Loucy (cell line): ENCODE results near the gene ANXA4.

Experiments used
- H2AFZ ChIP-seq: fragments of 200-600 bp; sonication (generic); 2 replicates; pipeline ENCODE4 v1.6.0; 2016; ENCODE audit warnings: antibody characterized with exemption, mild to moderate bottlenecking, low read length, moderate library complexity
- H3F3A ChIP-seq: fragments of 200-600 bp; 2 replicates; pipeline ENCODE4 v1.6.0; 2016; ENCODE audit warnings: antibody characterized with exemption, low read depth, mild to moderate bottlenecking
- H3K27me3 ChIP-seq: fragments of 200-600 bp; sonication (generic); 2 replicates; pipeline ENCODE4 v1.6.1; 2014; ENCODE audit warnings: low read length, mild to moderate bottlenecking; ENCODE audit not compliant: insufficient read depth, poor library complexity, severe bottlenecking
- H3K36me3 ChIP-seq: fragments of 200-600 bp; sonication (generic); 2 replicates; pipeline ENCODE4 v1.6.1; 2016; ENCODE audit warnings: low read length; ENCODE audit not compliant: insufficient read depth
- H3K4me1 ChIP-seq: fragments of 200-600 bp; sonication (generic); 2 replicates; pipeline ENCODE4 v1.5.1; 2014; ENCODE audit warnings: low read length, mild to moderate bottlenecking; ENCODE audit not compliant: insufficient read depth, poor library complexity, severe bottlenecking
- H3K4me2 ChIP-seq: fragments of 200-600 bp; sonication (generic); 2 replicates; pipeline ENCODE4 v1.6.0; 2014; ENCODE audit warnings: antibody characterized with exemption, low read length, low read depth, mild to moderate bottlenecking; ENCODE audit not compliant: poor library complexity, severe bottlenecking
- H3K4me3 ChIP-seq: fragments of 200-600 bp; sonication (generic); 2 replicates; pipeline ENCODE4 v1.5.1; 2014; ENCODE audit warnings: low read length, mild to moderate bottlenecking, mixed read lengths; ENCODE audit not compliant: poor library complexity, severe bottlenecking
- H3K79me2 ChIP-seq: fragments of 200-600 bp; sonication (generic); 2 replicates; pipeline ENCODE4 v1.6.1; 2014; ENCODE audit warnings: low read length; ENCODE audit not compliant: insufficient read depth
- H3K9ac ChIP-seq: fragments of 200-600 bp; sonication (generic); 2 replicates; pipeline ENCODE4 v1.6.0; 2014; ENCODE audit warnings: mild to moderate bottlenecking, low read depth, low read length, moderate library complexity; ENCODE audit not compliant: poor library complexity, severe bottlenecking
- H3K9me2 ChIP-seq: fragments of 200-600 bp; sonication (generic); replicated peaks from 2 replicates; pipeline ENCODE4 v1.6.1; 2016; ENCODE audit warnings: low read depth, low read length, mixed read lengths
- H3K9me3 ChIP-seq: fragments of 200-600 bp; sonication (generic); 2 replicates; pipeline ENCODE4 v1.6.1; 2014; ENCODE audit warnings: mild to moderate bottlenecking, antibody characterized with exemption, low read length, low read depth; ENCODE audit not compliant: insufficient read depth
- H4K20me1 ChIP-seq: fragments of 200-600 bp; sonication (generic); 2 replicates; pipeline ENCODE4 v1.6.0; 2014; ENCODE audit warnings: antibody characterized with exemption, low read length, mild to moderate bottlenecking; ENCODE audit not compliant: insufficient read depth, poor library complexity, severe bottlenecking
- EZH2phosphoT487 ChIP-seq: fragments of 200-600 bp; IDR thresholded peaks from 2 replicates; pipeline ENCODE4 v1.6.1; 2018; ENCODE audit warnings: antibody characterized with exemption, mild to moderate bottlenecking, moderate library complexity, borderline replicate concordance
- TF ChIP-seq, protein P1 (sequence below): fragments of 200-600 bp; sonication (generic); conservative IDR thresholded peaks from 2 replicates; pipeline ENCODE4 v1.5.1; 2014; ENCODE audit warnings: mild to moderate bottlenecking, antibody characterized with exemption, low read length

ANXA4 gene

DNA sequence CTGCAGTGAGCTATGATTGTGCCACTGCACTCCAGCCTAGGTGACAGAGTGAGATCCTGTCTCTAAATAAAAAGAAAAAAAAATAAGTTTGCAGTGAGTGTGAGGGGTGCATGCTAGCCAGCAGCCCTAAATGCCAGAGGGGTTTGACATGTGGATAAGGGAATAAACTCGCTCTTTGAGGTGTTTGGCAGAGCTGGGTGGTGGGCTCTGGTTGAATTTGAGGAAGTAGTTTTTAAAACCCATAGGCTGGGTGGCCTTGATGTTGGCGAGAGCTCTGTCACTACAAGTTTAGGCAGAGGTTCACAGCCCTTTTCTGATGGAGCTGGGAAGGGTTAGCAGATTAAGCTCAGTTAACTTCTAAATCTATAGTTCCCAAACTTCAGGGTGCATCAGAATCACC lies 3.1 kb downstream of the ANXA4 start:
- no peaks in the 10 kb centered on the region for H3K79me2 ChIP-seq
- no peaks in the 10 kb centered on the region for H3K27me3 ChIP-seq
- H4K20me1 ChIP-seq: no peaks in the 10 kb centered on the region
- H3K9me3 ChIP-seq: no peaks in the 10 kb centered on the region
- H3K4me1 ChIP-seq: peaks cover 10% of the 10 kb centered on the region
- peak overlapping the region; percentile 22 for H3K9ac ChIP-seq
- H3K4me3 ChIP-seq: no peak overlapping the region
- H2AFZ ChIP-seq: no peak overlapping the region
- no peaks in the 10 kb centered on the region for H3K9me2 ChIP-seq
- H3F3A ChIP-seq: no peaks in the 10 kb centered on the region
- TF ChIP-seq EZH2phosphoT487: no peak
- TF ChIP-seq, protein P1, sequence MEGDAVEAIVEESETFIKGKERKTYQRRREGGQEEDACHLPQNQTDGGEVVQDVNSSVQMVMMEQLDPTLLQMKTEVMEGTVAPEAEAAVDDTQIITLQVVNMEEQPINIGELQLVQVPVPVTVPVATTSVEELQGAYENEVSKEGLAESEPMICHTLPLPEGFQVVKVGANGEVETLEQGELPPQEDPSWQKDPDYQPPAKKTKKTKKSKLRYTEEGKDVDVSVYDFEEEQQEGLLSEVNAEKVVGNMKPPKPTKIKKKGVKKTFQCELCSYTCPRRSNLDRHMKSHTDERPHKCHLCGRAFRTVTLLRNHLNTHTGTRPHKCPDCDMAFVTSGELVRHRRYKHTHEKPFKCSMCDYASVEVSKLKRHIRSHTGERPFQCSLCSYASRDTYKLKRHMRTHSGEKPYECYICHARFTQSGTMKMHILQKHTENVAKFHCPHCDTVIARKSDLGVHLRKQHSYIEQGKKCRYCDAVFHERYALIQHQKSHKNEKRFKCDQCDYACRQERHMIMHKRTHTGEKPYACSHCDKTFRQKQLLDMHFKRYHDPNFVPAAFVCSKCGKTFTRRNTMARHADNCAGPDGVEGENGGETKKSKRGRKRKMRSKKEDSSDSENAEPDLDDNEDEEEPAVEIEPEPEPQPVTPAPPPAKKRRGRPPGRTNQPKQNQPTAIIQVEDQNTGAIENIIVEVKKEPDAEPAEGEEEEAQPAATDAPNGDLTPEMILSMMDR: no peak
- H3K4me2 ChIP-seq: no peak overlapping the region
- no peaks in the 10 kb centered on the region for H3K36me3 ChIP-seq

DNA sequence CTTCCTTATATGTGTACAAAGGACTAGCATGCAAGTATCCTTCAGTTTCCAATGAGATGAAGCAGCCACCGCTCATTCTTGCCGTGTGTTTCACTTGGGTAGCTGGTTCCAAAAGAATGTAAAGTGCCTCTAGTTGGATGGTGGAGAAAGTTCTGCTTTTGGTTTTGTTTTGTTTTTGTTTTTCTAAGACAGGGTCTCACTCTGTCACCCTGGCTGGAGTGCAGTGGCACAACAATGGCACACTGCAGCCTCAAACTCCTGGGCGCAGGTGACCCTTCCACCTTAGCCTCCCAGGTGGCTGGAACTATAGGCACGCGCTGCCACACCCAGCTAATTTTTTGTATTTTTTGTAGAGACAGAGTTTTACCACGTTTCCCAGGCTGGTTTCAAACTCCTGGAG lies 8.3 kb downstream of the ANXA4 start:
- Histone ChIP-seq H3K4me1 (no peaks in the 10 kb centered on the region), H3F3A (no peaks in the 10 kb centered on the region), H3K4me2 (no peak overlapping the region), H3K9me2 (no peaks in the 10 kb centered on the region), H3K79me2 (no peaks in the 10 kb centered on the region), H2AFZ (no peak overlapping the region), H3K36me3 (no peaks in the 10 kb centered on the region), H3K9me3 (no peaks in the 10 kb centered on the region), H3K4me3 (no peak overlapping the region), H3K9ac (no peak overlapping the region), H3K27me3 (no peaks in the 10 kb centered on the region), H4K20me1 (no peaks in the 10 kb centered on the region)
- TF ChIP-seq EZH2phosphoT487: no peak
- TF ChIP-seq, protein P1: no peak

DNA sequence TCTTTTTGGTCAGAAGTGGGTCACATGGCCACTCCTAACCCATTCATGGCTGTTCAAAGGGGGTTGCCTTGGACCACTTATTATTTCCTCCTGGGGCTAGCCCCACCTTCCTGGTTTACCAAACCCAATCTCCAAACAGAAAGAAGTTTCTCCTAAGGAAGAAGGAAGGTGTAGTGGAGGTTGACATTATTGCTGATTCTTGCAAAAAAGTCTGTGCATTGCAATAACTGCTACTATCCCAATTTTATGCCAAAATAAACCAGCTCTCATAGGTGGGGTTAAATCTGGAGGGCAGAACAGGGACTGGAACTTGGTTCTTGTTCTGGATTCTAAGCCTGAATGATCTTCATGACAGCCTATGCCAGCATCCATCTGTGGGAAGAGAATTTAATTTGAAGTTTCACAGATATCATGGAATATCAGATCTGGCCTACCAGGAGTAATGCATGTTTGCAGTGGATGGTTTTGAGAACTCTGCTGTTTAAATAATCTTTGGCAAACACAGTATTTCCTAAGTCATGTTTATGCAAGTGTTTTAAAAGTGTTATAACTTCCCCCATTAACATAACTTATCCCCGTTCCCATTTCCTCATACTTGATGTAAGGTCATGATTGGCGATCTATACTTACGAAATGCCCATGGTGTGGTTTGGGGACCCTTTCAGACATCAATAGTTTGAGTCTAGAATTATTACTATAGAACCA lies 11.9 kb downstream of the ANXA4 start:
- Histone ChIP-seq H3K79me2 (no peaks in the 10 kb centered on the region), H3F3A (no peaks in the 10 kb centered on the region), H3K9ac (no peak overlapping the region), H3K9me3 (no peaks in the 10 kb centered on the region), H3K4me1 (peaks cover 6% of the 10 kb centered on the region), H3K4me2 (no peak overlapping the region), H3K4me3 (no peak overlapping the region), H3K36me3 (no peaks in the 10 kb centered on the region), H4K20me1 (no peaks in the 10 kb centered on the region), H2AFZ (no peak overlapping the region), H3K27me3 (no peaks in the 10 kb centered on the region), H3K9me2 (no peaks in the 10 kb centered on the region)
- TF ChIP-seq, protein P1: no peak
- no peak for TF ChIP-seq EZH2phosphoT487
